NCI-H69 (cell line): ENCODE data around the gene EBNA1BP2.

Source experiments
- DNase-seq: peaks from one replicate; lab custom pipeline; 2025; lab: John Stamatoyannopoulos, UW

Gene EBNA1BP2

DNA sequence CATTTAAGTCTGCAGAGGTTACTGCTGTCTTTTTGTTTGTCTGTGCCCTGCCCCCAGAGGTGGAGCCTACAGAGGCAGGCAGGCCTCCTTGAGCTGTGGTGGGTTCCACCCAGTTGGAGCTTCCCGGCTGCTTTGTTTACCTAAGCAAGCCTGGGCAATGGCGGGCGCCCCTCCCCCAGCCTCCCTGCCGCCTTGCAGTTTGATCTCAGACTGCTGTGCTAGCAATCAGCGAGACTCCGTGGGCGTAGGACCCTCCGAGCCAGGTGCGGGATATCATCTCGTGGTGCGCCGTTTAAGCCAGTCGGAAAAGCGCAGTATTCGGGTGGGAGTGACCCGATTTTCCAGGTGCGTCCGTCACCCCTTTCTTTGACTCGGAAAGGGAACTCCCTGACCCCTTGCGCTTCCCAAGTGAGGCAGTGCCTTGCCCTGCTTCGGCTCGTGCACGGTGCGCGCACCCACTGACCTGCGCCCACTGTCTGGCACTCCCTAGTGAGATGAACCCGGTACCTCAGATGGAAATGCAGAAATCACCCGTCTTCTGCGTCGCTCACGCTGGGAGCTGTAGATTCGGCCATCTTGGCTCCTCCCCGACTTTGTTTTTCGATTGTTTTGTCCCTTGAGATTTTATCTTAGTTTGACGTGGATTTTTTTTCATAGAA is 52.0 kb downstream of the EBNA1BP2 start:
- DNase-seq: peak; percentile 58
